GM19438 (cell line): Measurements from ENCODE around the gene DLGAP3.

ENCODE experiments used
- ATAC-seq: cut with Tn5 transposase; IDR thresholded peaks from one replicate; pipeline ENCODE4 v1.9.1; 2021; ENCODE audit warnings: low read depth; ENCODE audit not compliant: unreplicated experiment

The DLGAP3 gene

DNA sequence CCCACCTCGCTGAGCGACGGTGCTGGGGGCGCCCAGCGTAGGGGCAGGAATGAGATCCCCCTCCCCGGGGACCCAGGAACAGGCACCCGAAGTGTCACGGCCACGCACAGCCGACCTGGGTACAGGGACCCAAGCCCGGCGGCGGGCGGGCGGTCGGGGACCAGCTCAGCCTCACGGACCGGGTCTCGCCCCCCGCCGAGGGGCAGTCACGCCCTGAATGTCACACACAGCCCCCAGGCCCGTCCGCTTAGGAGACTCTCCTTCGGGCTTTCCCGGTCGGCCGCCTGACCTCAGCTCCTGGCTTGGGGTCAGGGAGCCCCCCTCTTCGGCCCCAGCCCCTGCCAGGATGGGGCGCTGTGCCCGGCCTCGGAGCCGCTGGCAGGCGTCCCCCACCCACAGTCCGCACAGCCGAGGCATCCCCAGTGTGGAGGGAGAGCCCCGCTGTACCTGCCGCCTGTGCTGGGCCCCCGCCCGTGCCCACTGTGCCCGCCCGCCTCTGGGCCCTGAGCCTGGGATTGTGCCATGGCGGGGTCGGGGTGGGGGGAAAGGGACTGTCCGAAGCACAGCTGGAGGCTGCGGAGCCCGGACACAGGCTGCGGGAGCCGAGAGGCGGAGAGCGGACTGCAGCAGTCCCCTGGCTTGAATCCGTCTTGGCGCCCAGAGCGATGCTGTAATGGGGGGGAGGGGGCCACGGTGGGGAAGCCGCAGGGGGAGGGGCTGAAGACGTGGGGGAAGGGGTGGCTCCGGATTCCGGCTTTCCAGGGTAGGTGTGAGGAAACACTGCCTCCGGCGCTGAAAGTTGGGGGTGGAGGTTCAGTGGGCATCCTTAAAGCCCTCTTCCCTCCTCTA is 627 bp upstream of the DLGAP3 start:
- ATAC-seq = no peak

- no peak for ATAC-seq
Observed at GRCh38 chr1:34928699-34929496, 552 bp downstream of the DLGAP3 start.

DNA sequence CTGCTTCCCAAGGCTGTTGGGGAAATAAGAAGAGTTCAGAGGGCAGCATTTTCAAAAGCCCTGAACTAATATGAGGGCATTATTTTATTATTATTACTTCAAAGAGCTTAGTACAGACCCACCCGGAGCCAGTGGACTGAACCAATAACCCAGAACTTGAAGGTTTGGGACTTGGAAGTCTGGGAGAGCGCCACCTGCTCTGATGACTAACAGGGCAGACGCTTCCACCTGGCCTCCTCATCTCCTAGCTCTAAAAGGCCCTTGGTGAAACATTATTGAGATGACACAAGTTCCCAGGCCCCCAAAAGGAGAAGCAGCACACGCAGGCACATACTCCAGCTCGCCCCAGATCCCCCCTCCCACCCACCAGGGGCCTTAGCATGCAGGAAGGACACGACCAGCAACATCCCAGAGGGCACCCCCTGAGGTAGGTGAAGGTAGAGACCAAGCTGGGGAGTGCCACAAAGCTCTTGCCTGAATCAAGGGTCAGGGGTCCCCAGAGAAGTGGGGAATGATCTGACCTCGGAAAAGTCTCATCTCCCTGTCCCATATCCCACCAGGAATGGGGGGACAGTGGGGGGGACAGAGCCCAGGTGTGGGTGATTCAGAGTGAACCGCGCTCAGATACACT is 1.3 kb downstream of the DLGAP3 start:
- no peak for ATAC-seq

DNA sequence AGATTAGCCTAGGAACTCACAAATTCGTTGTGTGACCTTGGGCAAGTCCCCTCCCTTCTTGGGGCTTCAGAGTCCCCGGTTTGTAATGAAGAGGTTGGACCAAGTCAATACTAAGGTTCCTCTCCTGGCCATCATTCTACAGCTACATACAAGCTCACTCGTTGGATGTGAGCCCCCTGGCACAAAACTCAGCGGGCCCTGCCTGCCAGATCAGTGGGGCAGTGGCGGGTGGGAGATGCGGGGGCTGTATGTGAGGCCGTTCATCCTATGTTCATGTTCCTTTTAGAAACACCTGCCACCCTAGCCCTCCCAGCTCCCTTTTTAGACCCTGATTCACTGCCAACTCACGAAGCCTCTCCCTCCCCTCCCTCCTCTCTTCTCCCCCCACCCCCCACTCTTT is 2.1 kb downstream of the DLGAP3 start:
- ATAC-seq = no peak

DNA sequence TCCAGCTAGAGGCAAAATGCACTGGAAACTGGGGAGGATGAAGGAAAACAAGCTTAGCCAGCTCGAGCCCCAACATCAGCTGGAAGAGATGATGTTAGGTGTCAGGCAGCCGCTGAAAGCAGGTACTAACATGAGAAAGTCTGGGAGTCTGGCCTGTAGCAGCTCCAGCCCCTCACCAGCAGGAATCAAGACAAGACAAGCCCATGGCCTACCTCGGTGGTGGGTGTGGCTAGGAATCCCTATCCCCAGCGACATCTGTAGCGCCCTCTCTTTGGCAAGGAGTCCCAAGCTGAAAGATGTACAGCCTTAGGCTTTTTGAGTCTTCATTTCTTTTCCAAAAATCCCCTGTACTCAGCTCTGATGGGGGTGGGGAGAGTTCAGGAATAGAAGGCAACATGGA is 2.6 kb downstream of the DLGAP3 start:
- ATAC-seq = no peak

DNA sequence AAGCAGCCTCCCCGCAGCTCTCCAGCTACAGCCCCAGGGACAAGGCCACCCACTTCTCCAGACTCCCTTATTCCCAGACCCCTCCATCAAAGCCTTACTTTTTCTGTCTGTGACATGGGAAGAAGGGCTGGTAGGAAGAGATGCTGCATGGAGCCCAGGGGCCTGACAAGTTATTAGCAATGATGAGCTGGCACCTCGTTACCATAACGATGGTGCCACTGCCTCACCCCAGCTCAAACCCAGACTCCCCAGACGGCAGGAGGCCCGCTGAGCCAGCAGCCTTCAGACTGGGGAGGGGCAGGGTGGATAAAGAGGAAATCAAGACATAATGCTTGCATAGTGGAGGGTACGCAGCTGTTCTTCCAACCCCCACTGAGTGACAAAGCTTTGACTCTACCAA is 3.3 kb downstream of the DLGAP3 start:
- ATAC-seq = no peak

GRCh38 chr1:34925730-34926129 is 3.7 kb downstream of the DLGAP3 start:
- ATAC-seq = no peak

GRCh38 chr1:34924759-34925555 is 4.5 kb downstream of the DLGAP3 start:
- ATAC-seq = no peak

GRCh38 chr1:34923490-34923889 is 6.0 kb downstream of the DLGAP3 start:
- ATAC-seq = no peak

- ATAC-seq = no peak
Observed at GRCh38 chr1:34918977-34919561, 10.4 kb downstream of the DLGAP3 start.

DNA sequence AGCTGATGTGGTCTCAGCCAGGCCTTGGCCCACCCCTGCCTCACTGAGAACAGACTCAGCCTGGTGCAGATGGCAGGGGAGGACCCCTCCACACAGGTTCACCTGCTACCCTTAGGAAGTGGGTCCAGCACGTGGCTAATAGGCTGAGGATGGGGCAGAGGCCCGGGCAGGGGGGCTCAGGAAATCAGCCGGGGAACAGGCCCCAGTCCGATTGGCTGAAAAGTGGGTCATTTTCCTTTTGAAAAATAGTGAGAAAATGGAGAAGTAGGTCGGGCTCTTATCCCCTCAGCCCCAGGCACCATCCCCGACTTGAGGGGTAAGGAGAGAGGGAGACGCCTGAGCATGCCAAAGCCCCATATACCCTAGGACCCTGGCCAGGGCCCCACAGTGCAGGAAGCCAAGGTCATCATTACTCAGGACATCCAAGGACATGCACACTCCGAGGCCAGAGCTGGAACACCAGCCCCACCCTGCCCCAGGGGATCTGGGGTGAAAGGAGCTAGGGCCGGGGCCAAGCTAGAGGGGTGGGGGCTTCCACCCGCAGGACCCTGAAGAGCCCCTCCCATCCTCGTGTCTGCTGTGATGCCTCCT is 11.0 kb downstream of the DLGAP3 start:
- no peak for ATAC-seq

DNA sequence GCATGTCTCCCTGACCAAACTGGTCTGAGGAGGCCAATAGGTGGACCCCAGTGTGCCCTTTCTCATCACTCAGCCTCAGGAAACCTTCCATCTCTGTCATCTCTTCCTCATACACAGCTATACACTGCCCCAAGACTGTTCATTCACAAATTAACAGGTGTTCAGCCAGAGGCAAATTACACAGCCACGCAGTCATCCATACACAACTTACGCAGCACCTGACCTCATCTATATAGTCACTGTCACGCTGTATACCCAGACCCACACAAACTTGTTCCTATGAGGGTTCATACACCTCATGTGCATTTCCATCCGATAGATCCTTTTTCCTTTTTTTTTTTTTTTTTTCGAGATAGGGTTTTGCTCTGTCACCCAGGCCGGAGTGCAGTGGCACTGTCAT is 12.4 kb downstream of the DLGAP3 start:
- ATAC-seq = no peak

DNA sequence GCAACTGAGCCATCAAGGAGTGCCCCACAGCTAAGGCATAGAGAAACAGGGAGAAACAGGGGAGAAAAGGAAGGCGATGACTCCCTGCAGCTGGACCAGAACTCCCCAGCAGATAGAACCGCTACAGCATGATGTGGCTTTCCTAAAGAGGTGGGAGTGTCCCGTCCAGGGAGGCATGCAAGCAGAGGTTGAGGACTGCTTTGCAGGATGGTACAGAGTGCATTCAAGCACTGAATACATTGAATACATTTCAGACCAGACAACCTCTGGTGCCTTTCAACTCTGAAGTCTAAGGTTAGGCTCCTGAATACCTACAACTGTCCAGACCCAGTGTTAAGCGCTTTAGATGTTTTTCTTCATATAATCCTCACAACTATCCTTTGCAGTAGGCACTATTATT is 13.3 kb downstream of the DLGAP3 start:
- ATAC-seq = no peak

- no peak for ATAC-seq
Observed at GRCh38 chr1:34915521-34915920, 13.9 kb downstream of the DLGAP3 start.

GRCh38 chr1:34914958-34915357 is 14.5 kb downstream of the DLGAP3 start:
- no peak for ATAC-seq

DNA sequence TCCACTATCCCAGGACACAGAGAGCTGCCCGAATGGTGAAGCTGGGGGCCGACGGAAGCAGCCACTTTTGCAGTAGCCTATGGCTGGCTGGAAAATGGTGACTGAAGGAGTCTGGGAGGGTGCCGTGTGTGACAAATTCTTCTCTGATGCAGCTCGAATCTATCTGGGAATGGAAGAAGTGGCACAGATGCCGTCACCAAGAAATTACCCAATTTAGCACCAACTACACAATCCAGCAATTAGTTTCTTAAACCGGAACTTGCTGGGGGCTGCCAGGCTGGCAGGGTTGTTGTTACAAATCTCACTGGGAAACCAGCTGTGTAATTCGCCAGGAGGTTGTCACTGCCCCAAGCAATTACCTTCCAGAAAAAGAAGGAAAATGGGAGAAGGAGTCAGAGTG is 18.0 kb downstream of the DLGAP3 start:
- ATAC-seq = no peak

DNA sequence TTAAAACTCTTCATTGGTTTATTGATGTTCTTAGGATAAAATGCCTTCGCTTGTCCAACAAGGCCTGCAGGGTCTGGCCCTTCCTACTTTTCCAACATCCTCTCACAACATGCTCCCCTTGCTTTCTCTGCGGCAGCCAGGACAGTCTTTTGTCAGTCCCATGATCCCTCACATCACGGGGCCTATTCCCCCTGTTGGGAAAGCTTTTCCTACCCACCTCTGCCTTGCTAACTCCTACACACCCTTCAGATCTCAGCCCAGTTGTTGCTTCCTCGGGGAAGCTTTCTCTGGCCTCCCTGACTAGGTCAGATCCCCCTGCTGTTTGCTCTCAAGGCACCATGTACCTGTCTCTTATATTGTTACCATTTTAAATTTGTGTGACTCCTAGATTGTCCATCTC is 19.0 kb downstream of the DLGAP3 start:
- no peak for ATAC-seq

DNA sequence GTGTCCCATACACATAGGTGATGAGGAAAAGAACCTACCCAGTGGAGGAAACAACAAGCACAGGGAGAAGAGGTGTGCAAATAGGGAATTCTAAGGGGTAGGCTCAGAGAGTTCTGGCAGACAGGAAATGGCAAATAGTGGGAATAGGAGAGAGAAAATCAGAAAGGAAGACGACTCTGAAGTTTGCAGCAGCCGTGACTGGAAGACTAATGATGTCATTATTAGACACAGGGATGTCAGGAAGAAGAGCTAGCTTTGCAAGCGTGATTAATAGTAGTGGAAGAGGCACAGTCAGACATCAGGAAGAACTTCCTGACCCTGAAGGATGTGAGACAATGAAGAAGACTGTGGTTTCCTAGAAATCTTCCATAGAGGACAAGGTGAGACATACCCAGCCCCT is 21.1 kb downstream of the DLGAP3 start:
- ATAC-seq = no peak

GRCh38 chr1:34907487-34908090 is 21.9 kb downstream of the DLGAP3 start:
- no peak for ATAC-seq

DNA sequence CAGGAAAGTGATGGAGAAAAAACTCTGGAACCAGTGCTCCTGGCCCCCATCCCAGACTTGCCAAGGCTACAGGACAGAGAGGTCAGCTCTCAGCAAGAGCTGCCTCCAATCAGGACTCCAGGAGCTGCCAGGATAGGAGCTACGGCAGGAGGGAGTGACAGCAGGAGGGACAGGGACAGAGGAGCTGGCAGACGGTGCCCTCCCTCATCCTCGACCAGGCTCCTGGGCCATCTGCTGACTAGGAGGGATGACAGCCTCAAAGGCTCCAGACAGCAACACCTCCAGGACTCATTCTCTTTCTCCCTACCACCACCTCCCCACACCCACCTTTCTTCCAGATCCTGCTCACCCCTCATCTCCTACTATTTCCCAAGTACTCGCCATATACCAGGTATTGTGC is 22.7 kb downstream of the DLGAP3 start:
- no peak for ATAC-seq
